Uterus (tissue), 4 donors: ENCODE data around the gene KISS1R. TPM values are rescaled to one million over a fixed set of nuclear protein-coding genes. Genes with fewer than 3 reads are reported as not detected.

Experiments used
- DNase-seq, 2 donors: peaks; one replicate each; pipeline ENCODE4 v3.0.0-alpha.2; 2019 to 2020
- H3K27ac ChIP-seq, 2 donors: fragments of 200-600 bp; sonication (generic); 1 replicate in 1 of 2; 2 replicates in 1 of 2; pipeline ENCODE4 v1.5.1; 2016 to 2018
- H3K27me3 ChIP-seq, 2 donors: fragments of 200-600 bp; sonication (generic); one replicate each; pipeline ENCODE4 v1.5.1; 2018 to 2019; ENCODE audit warnings: control low read depth in 1 of 2
- H3K36me3 ChIP-seq, 2 donors: fragments of 200-600 bp; sonication (generic); one replicate each; pipeline ENCODE4 v1.5.1; 2019; ENCODE audit warnings: control low read depth in 1 of 2
- H3K4me1 ChIP-seq, 2 donors: fragments of 200-600 bp; sonication (generic); one replicate each; pipeline ENCODE4 v1.5.1; 2018 to 2019; ENCODE audit warnings: control low read depth in 1 of 2
- H3K4me3 ChIP-seq, 2 donors: fragments of 200-600 bp; sonication (generic); 1 replicate in 1 of 2; 2 replicates in 1 of 2; pipeline ENCODE4 v1.5.1; 2018 to 2019; ENCODE audit warnings: mild to moderate bottlenecking in 1 of 2
- H3K9me3 ChIP-seq, 2 donors: fragments of 200-600 bp; sonication (generic); one replicate each; pipeline ENCODE4 v1.5.1; 2019; ENCODE audit warnings: control low read depth in 1 of 2
- POLR2A ChIP-seq, 2 donors: fragments of 450-650 bp; IDR thresholded peaks; one replicate each; pipeline ENCODE4 v1.6.1; 2016; ENCODE audit warnings: antibody characterized with exemption in 2 of 2, mild to moderate bottlenecking in 1 of 2, moderate library complexity in 1 of 2
- intact Hi-C: fragments of 100-400 bp; cut with DNase I; formaldehyde crosslinking; loops from one replicate; pipeline ENCODE4 v1.15.1; 2023; ENCODE audit warnings: low total_unique reads
- total RNA-seq, 4 donors: library from RNA; depleted of rRNA in 3 of 4; stranded (reverse); fragments of >200 nt in 3 of 4; gene quantifications; one replicate each; pipeline versions ENCODE4 v1.1.0 to v1.2.4, GENCODE V29; 2014 to 2023
- TF ChIP-seq, protein P1 (sequence below), 4 experiments: fragments of 200-600 bp in 2 of 4; fragments of 450-650 bp in 2 of 4; sonication (generic) in 2 of 4; IDR thresholded peaks; one replicate each; pipeline ENCODE4 v1.5.1; 2016 to 2019; ENCODE audit warnings: antibody characterized with exemption in 4 of 4, mild to moderate bottlenecking in 2 of 4, moderate library complexity in 1 of 4
- donor health status: DM: yes; HTN: yes; CAD: no.

The KISS1R gene
- total RNA-seq, 4 donors from 2014 or later: 0.14 TPM; not detected in 3

- intact Hi-C loops: no loop called here
- Histone ChIP-seq H3K4me3 (no peak overlapping the region), H3K27me3 (no peaks in the 10 kb centered on the region), H3K9me3 (no peaks in the 10 kb centered on the region), H3K4me1 (peaks cover 0 to 29% of the 10 kb centered on the region in 2 donors), H3K27ac (peak overlapping the region; percentile 66), H3K36me3 (no peaks in the 10 kb centered on the region)
- TF ChIP-seq, protein P1, sequence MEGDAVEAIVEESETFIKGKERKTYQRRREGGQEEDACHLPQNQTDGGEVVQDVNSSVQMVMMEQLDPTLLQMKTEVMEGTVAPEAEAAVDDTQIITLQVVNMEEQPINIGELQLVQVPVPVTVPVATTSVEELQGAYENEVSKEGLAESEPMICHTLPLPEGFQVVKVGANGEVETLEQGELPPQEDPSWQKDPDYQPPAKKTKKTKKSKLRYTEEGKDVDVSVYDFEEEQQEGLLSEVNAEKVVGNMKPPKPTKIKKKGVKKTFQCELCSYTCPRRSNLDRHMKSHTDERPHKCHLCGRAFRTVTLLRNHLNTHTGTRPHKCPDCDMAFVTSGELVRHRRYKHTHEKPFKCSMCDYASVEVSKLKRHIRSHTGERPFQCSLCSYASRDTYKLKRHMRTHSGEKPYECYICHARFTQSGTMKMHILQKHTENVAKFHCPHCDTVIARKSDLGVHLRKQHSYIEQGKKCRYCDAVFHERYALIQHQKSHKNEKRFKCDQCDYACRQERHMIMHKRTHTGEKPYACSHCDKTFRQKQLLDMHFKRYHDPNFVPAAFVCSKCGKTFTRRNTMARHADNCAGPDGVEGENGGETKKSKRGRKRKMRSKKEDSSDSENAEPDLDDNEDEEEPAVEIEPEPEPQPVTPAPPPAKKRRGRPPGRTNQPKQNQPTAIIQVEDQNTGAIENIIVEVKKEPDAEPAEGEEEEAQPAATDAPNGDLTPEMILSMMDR (IDR thresholded peaks at IDR 0.05): no peak
- TF ChIP-seq POLR2A (IDR thresholded peaks at IDR 0.05): no peak
- no peak for DNase-seq
Measured at GRCh38 chr19:933553-933882, 16.4 kb downstream of the KISS1R start.

DNA sequence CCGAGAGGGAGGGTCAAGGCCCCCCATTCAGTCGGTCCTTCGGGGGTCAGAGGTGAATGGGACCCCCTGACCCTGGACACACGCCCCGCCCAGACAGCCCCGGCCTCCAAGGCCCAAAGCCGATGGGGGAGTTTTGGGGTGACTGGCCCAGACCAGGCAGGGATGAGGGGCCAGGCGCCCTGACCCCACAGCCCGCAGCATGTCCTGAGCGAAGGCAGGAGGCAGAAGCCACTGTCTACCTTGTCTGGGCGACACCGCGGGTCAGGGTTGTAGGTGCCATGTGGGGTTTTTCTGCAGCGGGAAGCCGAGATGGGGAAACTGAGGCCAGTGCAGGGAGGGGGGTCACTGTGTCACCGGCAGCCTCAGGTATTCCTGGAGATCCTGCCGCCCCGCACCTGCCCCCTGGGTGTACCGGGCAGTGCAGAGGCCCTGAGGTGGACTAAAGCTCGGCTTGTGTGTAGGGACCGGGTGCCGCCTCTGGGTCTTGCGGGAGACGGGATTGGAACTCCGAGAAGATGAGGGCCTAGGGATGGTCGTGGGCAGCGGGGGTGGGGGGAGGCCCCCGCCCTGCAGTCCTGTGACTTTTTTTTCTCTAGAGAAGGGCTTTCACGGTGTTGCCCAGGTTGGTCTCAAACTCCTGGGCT is 17.2 kb downstream of the KISS1R start:
- H3K4me1 ChIP-seq: peaks cover 0 to 29% of the 10 kb centered on the region in 2 donors
- H3K27ac ChIP-seq: peak overlapping the region; percentile 66
- no peak overlapping the region for H3K4me3 ChIP-seq
- no peak for TF ChIP-seq POLR2A (IDR thresholded peaks at IDR 0.05)
- TF ChIP-seq, protein P1 (IDR thresholded peaks at IDR 0.05): no peak
- DNase-seq: no peak
- no peaks in the 10 kb centered on the region for H3K9me3 ChIP-seq
- H3K36me3 ChIP-seq: no peaks in the 10 kb centered on the region
- intact Hi-C loops: no loop called here
- H3K27me3 ChIP-seq: no peaks in the 10 kb centered on the region

- DNase-seq: peak; percentile 74 to 78
- H3K4me3 ChIP-seq: no peak overlapping the region
Measured at GRCh38 chr19:934865-935479, 17.8 kb downstream of the KISS1R start.

DNA sequence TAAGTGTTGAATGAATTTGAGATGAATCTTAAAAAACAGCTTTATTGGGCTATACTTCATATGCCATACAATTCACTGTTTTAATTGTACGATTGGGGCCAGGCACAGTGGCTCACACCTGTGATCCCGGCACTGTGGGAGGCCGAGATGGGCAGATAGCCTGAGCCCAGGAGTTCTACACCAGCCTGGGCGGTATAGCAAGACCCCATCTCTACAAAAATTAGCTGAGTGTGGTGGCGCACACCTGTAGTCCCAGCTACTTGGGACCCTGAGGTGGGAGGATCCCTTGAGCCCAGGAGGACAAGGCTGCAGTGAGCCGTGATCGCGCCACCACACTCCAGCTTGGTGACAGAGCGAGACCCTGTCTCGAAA is 19.0 kb downstream of the KISS1R start:
- intact Hi-C loops: no loop called here

More at GRCh38 chr19:934865-935479, 17.8 kb downstream of the KISS1R start:
- Histone ChIP-seq H3K4me1 (peaks cover 0 to 29% of the 10 kb centered on the region in 2 donors), H3K36me3 (no peaks in the 10 kb centered on the region), H3K9me3 (no peaks in the 10 kb centered on the region), H3K27me3 (no peaks in the 10 kb centered on the region), H3K27ac (peak overlapping the region; percentile 66)
- intact Hi-C loops: no loop called here
- TF ChIP-seq, protein P1 (IDR thresholded peaks at IDR 0.05): no peak
- no peak for TF ChIP-seq POLR2A (IDR thresholded peaks at IDR 0.05)

GRCh38 chr19:937259-937694 is 20.1 kb downstream of the KISS1R start:
- no peak for DNase-seq
- Histone ChIP-seq H3K27me3 (no peaks in the 10 kb centered on the region), H3K36me3 (no peaks in the 10 kb centered on the region), H3K4me3 (no peak overlapping the region), H3K9me3 (no peaks in the 10 kb centered on the region), H3K27ac (no peak overlapping the region), H3K4me1 (peaks cover 0 to 41% of the 10 kb centered on the region in 2 donors)
- TF ChIP-seq POLR2A (IDR thresholded peaks at IDR 0.05): no peak
- TF ChIP-seq, protein P1 (IDR thresholded peaks at IDR 0.05): no peak
- intact Hi-C loops: no loop called here

More for the DNA sequence above, 19.0 kb downstream of the KISS1R start:
- H3K4me3 ChIP-seq: no peak overlapping the region
- DNase-seq: no peak
- H3K4me1 ChIP-seq: peaks cover 0 to 38% of the 10 kb centered on the region in 2 donors
- H3K27ac ChIP-seq: no peak overlapping the region
- no peaks in the 10 kb centered on the region for H3K36me3 ChIP-seq
- no peaks in the 10 kb centered on the region for H3K27me3 ChIP-seq
- TF ChIP-seq, protein P1 (IDR thresholded peaks at IDR 0.05): no peak
- no peak for TF ChIP-seq POLR2A (IDR thresholded peaks at IDR 0.05)
- H3K9me3 ChIP-seq: no peaks in the 10 kb centered on the region
